ACC112 (cell line): ENCODE measurements around the gene ATP1A4.

Experiments used
- H2AFZ ChIP-seq: fragments of 200-600 bp; sonication (generic); one replicate; pipeline ENCODE4 v1.6.0; 2017; ENCODE audit warnings: antibody characterized with exemption, low read length; ENCODE audit not compliant: unreplicated experiment
- H3K27ac ChIP-seq: fragments of 200-600 bp; sonication (generic); 2 replicates; pipeline ENCODE4 v1.5.1; 2014; ENCODE audit warnings: low read depth, mild to moderate bottlenecking, antibody characterized with exemption, low read length, moderate library complexity
- H3K27me3 ChIP-seq: fragments of 200-600 bp; sonication (generic); 2 replicates; pipeline ENCODE4 v1.6.1; 2014; ENCODE audit warnings: mild to moderate bottlenecking, antibody characterized with exemption, low read length, moderate library complexity, mixed read lengths; ENCODE audit not compliant: insufficient read depth
- H3K36me3 ChIP-seq: fragments of 200-600 bp; sonication (generic); 2 replicates; pipeline ENCODE4 v1.6.1; 2016; ENCODE audit warnings: mild to moderate bottlenecking, antibody characterized with exemption, low read length, moderate library complexity, mixed read lengths; ENCODE audit not compliant: insufficient read depth
- H3K4me1 ChIP-seq: fragments of 200-600 bp; sonication (generic); one replicate; pipeline ENCODE4 v1.6.1; 2016; ENCODE audit warnings: low read length, mixed read lengths; ENCODE audit not compliant: insufficient read depth, unreplicated experiment, control insufficient read depth
- H3K4me3 ChIP-seq: fragments of 200-600 bp; sonication (generic); 2 replicates; pipeline ENCODE4 v1.5.1; 2014; ENCODE audit warnings: mild to moderate bottlenecking, low read depth, low read length
- H3K79me2 ChIP-seq: fragments of 200-600 bp; sonication (generic); one replicate; pipeline ENCODE4 v1.6.0; 2016; ENCODE audit warnings: low read length; ENCODE audit not compliant: control insufficient read depth, unreplicated experiment, insufficient read depth

ATP1A4 gene

GRCh38 chr1:160206421-160207117 is 55.2 kb downstream of the ATP1A4 start:
- Histone ChIP-seq H3K27ac (peak overlapping the region; percentile 98), H3K27me3 (no peaks in the 10 kb centered on the region), H3K4me3 (peak overlapping the region; percentile 92), H3K79me2 (peaks cover 61% of the 10 kb centered on the region), H3K4me1 (peaks cover 49% of the 10 kb centered on the region), H2AFZ (no peak overlapping the region), H3K36me3 (peaks cover 5% of the 10 kb centered on the region; the same call in 1 of the 2 replicates)

GRCh38 chr1:160207118-160207650 is 55.8 kb downstream of the ATP1A4 start:
- Histone ChIP-seq H3K79me2 (peaks cover 61% of the 10 kb centered on the region), H3K36me3 (peaks cover 5% of the 10 kb centered on the region; the same call in 1 of the 2 replicates), H2AFZ (no peak overlapping the region), H3K4me1 (peaks cover 49% of the 10 kb centered on the region), H3K27me3 (no peaks in the 10 kb centered on the region), H3K4me3 (peak overlapping the region; percentile 92), H3K27ac (peak overlapping the region; percentile 98)

DNA sequence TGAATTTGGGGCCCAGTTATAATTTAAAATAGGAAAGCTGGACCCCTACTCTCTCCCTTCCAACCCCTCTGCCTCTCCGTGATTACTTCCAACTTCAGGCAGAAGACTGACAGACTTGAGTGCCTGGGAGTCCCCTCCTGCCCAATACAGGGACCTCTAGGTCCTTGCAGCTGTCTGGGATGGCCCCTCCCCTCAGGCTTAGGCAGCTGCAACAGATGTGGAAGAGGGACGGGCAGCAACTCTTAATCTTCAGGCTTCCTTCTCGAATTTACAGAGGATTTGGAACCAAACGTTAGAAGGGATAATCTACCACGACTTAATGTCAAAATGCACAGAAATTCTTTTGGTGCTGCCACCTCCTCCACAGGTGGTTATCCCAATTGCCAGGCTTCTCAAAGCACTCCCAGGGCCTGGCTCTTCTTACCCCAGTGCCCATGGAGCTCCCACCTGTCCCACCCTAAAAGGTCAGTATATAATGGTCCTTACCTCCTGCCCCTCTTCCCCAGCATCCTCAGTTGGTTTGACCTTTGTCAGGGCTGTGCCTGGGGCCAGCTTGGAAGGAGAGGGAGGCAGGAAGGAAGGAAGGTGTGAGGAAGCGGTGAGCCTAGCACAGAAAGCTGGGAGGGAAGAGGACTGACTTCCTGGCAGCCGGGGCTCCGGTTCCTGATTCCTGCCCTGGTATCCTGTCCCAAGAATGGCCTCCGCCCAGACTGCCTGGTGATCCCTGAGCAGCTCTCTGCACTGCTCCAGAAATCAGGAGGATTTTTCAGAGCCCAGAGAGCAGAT is 56.6 kb downstream of the ATP1A4 start:
- H3K27me3 ChIP-seq: no peaks in the 10 kb centered on the region
- H3K4me3 ChIP-seq: peak overlapping the region; percentile 11; the same call in 1 of the 2 replicates
- peak overlapping the region; percentile 98 for H3K27ac ChIP-seq
- peaks cover 66% of the 10 kb centered on the region for H3K79me2 ChIP-seq
- peaks cover 49% of the 10 kb centered on the region for H3K4me1 ChIP-seq
- no peak overlapping the region for H2AFZ ChIP-seq
- H3K36me3 ChIP-seq: peaks cover 8% of the 10 kb centered on the region; the same call in 1 of the 2 replicates

- Histone ChIP-seq H3K4me1 (peaks cover 49% of the 10 kb centered on the region), H2AFZ (no peak overlapping the region), H3K79me2 (peaks cover 67% of the 10 kb centered on the region), H3K4me3 (peak overlapping the region; percentile 11; the same call in 1 of the 2 replicates), H3K27ac (peak overlapping the region; percentile 98), H3K27me3 (no peaks in the 10 kb centered on the region), H3K36me3 (peaks cover 12% of the 10 kb centered on the region; the same call in 1 of the 2 replicates)
Observed at GRCh38 chr1:160208557-160209320, 57.3 kb downstream of the ATP1A4 start.

DNA sequence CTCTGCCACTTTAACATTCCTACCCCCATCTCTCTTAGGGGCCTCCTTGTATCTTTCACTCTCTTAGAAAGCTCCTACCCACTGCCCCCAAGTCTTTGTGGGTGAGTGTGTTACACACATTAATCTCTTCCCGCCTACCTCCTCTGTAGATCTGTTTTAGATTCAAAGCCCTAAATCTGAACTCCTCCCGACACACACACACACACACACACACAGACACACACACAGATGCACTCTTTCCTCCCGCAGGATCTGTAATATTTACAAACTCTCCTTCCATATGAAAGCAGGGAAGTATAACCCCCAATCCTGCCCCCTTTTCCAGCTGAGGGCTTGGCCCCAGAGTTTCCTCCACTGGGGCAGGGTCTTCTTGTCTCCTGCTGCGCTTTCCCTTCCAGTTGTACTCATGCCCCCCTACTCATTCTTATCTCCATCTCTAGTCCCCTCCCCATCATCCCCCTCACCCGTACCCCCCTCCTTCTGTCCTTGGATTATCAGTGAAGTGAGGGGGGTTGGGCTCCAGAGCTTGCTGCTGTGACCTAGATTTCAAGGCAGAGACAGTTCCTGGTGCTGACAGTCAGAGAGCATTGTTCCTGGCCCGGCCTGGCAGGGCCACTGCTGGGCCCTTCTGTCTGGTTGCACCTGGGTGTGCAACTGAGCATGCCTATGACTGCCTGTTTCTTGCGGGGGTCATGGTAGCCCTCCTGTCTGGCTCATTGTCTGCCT is 58.1 kb downstream of the ATP1A4 start:
- Histone ChIP-seq H3K4me1 (peaks cover 47% of the 10 kb centered on the region), H3K27ac (no peak overlapping the region), H3K36me3 (peaks cover 12% of the 10 kb centered on the region; the same call in 1 of the 2 replicates), H3K4me3 (no peak overlapping the region), H3K79me2 (peaks cover 67% of the 10 kb centered on the region), H3K27me3 (no peaks in the 10 kb centered on the region), H2AFZ (no peak overlapping the region)

DNA sequence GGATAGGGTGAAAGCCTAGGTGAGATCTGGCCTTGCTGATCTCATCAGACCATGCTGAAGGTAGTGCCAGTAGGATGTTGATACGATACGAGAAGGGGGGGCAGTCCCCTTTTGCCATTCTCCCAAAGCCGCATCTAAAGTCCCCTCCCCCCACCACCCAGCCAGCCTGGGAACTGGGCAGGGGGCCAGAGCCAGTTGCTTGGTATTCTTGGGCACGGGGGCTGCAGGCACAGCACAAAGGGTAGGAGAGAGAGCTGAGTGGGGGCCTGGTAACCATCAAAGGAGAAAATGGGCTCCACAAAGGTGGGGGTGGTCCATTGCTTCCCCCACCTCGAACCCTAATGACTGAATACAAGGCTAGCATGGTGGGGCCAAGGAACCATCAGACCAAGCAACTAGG is 59.2 kb downstream of the ATP1A4 start:
- H2AFZ ChIP-seq: no peak overlapping the region
- H3K4me1 ChIP-seq: peaks cover 42% of the 10 kb centered on the region
- H3K79me2 ChIP-seq: peaks cover 63% of the 10 kb centered on the region
- no peaks in the 10 kb centered on the region for H3K27me3 ChIP-seq
- peaks cover 19% of the 10 kb centered on the region; the same call in 1 of the 2 replicates for H3K36me3 ChIP-seq
- peak overlapping the region; percentile 46; the same call in 1 of the 2 replicates for H3K27ac ChIP-seq
- no peak overlapping the region for H3K4me3 ChIP-seq

GRCh38 chr1:160211046-160211790 is 59.8 kb downstream of the ATP1A4 start:
- H3K4me3 ChIP-seq: no peak overlapping the region
- peak overlapping the region; percentile 46 for H3K27ac ChIP-seq
- H3K4me1 ChIP-seq: peaks cover 42% of the 10 kb centered on the region
- H3K27me3 ChIP-seq: no peaks in the 10 kb centered on the region
- no peak overlapping the region for H2AFZ ChIP-seq
- H3K36me3 ChIP-seq: peaks cover 25% of the 10 kb centered on the region; the same call in 1 of the 2 replicates
- peaks cover 57% of the 10 kb centered on the region for H3K79me2 ChIP-seq

- peaks cover 32% of the 10 kb centered on the region for H3K4me1 ChIP-seq
- H3K36me3 ChIP-seq: peaks cover 30% of the 10 kb centered on the region; the same call in 1 of the 2 replicates
- peaks cover 25% of the 10 kb centered on the region for H3K79me2 ChIP-seq
- H3K4me3 ChIP-seq: no peak overlapping the region
- no peak overlapping the region for H3K27ac ChIP-seq
- H3K27me3 ChIP-seq: no peaks in the 10 kb centered on the region
- H2AFZ ChIP-seq: no peak overlapping the region
Observed at GRCh38 chr1:160214481-160215140, 63.2 kb downstream of the ATP1A4 start.

DNA sequence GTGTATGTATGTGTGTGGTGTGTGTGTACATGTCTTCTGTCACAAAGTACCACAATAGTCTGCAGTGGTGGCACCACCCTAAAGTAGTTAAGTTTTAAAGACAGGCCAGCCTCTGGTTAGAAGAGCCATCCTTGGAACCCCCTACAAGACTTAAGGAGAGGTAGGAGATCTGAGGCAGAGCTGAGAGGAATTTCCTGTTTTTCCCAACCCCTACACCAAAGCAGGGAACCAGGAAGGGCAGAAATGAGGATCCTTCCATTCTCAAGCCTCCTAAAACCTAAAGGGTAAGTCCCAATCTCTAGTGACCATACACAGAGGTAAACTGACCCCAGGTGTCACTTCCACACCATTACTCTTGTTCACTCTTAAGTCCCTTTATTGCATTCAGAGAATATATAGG is 64.9 kb downstream of the ATP1A4 start:
- Histone ChIP-seq H2AFZ (no peak overlapping the region), H3K27ac (no peak overlapping the region), H3K36me3 (peaks cover 36% of the 10 kb centered on the region; the same call in 1 of the 2 replicates), H3K27me3 (no peaks in the 10 kb centered on the region), H3K4me1 (peaks cover 21% of the 10 kb centered on the region), H3K79me2 (peaks cover 9% of the 10 kb centered on the region), H3K4me3 (no peak overlapping the region)
